Lower lobe of right lung (tissue), 2 donors: ENCODE results near the gene SMYD3. TPM values are rescaled to one million over a fixed set of nuclear protein-coding genes. Genes with fewer than 3 reads are reported as not detected.

Experiments
- ATAC-seq, 2 donors: fragments of 200-7000 bp; cut with Tn5 transposase; one replicate each; pipeline ENCODE4 v1.9.1; 2020 to 2022; ENCODE audit warnings: mild to moderate bottlenecking in 2 of 2, moderate library complexity in 2 of 2
- DNase-seq: peaks from one replicate; pipeline ENCODE4 v3.0.0-alpha.2; 2020
- H3K27ac ChIP-seq: fragments of 200-600 bp; one replicate; pipeline ENCODE4 v1.8.0; 2022
- H3K27me3 ChIP-seq: fragments of 200-600 bp; one replicate; pipeline ENCODE4 v1.8.0; 2022; ENCODE audit warnings: low read depth
- H3K36me3 ChIP-seq: fragments of 200-600 bp; one replicate; pipeline ENCODE4 v1.8.0; 2022; ENCODE audit warnings: mild to moderate bottlenecking
- H3K4me1 ChIP-seq: fragments of 200-600 bp; one replicate; pipeline ENCODE4 v1.8.0; 2022
- H3K4me3 ChIP-seq: fragments of 200-600 bp; one replicate; pipeline ENCODE4 v1.8.0; 2022; ENCODE audit warnings: mild to moderate bottlenecking
- H3K9me3 ChIP-seq: fragments of 200-600 bp; one replicate; pipeline ENCODE4 v1.8.0; 2022
- intact Hi-C: fragments of 100-400 bp; cut with DNase I; formaldehyde crosslinking; loops from one replicate; pipeline ENCODE4 v1.11.0; 2022
- total RNA-seq: library from RNA; stranded (reverse); fragmentation: NEBNext Ultra II Directional; extraction: Animal tissue kit (Norgen Biotek cat#: 25700); gene quantifications from one replicate; pipeline ENCODE4 v1.2.1, GENCODE V29; 2021
- TF ChIP-seq, protein P1 (sequence below): fragments of 200-600 bp; IDR thresholded peaks from one replicate; pipeline ENCODE4 v1.8.0; 2022; ENCODE audit warnings: antibody characterized with exemption, mild to moderate bottlenecking
- donor health status: DM: no; HTN: yes; CAD: no; lungs with severe emphysema.

SMYD3 gene
- total RNA-seq, 1 donor from 2014 or later = 20.5 TPM

DNA sequence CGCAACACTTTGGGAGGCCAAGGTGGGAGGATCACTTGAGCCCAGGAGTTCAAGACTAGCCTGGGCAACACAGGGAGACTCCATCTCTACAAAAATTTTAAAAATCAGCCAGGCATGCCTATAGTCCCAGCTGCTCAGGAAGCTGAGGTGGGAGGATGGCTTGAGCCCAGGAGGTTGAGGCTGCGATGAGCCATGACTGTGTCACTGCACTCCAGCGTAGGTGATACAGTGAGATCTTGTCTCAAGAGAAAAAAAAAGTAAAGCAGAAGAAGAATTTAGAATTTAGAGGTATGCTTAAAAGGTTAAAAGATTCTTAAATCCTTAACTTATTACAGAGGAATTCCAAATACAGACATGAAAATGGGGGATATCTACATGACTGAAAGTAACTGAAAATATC is 79.5 kb downstream of the SMYD3 start:
- Histone ChIP-seq H3K27ac (no peak overlapping the region), H3K9me3 (no peaks in the 10 kb centered on the region), H3K4me3 (no peak overlapping the region), H3K27me3 (no peaks in the 10 kb centered on the region), H3K36me3 (no peaks in the 10 kb centered on the region), H3K4me1 (no peaks in the 10 kb centered on the region)
- intact Hi-C loops = no loop called here
- TF ChIP-seq, protein P1, sequence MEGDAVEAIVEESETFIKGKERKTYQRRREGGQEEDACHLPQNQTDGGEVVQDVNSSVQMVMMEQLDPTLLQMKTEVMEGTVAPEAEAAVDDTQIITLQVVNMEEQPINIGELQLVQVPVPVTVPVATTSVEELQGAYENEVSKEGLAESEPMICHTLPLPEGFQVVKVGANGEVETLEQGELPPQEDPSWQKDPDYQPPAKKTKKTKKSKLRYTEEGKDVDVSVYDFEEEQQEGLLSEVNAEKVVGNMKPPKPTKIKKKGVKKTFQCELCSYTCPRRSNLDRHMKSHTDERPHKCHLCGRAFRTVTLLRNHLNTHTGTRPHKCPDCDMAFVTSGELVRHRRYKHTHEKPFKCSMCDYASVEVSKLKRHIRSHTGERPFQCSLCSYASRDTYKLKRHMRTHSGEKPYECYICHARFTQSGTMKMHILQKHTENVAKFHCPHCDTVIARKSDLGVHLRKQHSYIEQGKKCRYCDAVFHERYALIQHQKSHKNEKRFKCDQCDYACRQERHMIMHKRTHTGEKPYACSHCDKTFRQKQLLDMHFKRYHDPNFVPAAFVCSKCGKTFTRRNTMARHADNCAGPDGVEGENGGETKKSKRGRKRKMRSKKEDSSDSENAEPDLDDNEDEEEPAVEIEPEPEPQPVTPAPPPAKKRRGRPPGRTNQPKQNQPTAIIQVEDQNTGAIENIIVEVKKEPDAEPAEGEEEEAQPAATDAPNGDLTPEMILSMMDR = no peak
- ATAC-seq (no peak), DNase-seq (no peak)

DNA sequence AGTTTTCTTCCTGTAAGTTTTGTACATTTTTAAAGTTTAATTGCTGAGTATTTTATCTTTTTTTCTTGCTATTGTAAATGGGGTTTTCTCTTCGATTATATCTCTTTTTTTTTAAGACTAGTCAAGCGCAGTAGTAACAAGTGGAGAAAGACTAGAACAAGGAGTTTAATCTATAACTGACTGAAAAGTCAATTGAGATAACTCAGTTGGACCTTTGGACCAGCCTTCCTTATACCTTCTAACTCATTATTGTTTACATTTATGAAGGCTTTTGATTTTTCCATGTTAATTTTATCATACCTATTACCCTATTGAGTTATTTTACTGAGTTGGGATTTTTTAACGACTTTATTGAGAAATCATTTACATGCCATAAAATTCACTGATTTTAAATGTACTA is 81.2 kb downstream of the SMYD3 start:
- intact Hi-C loops = no loop called here
- TF ChIP-seq, protein P1 = no peak
- Histone ChIP-seq H3K36me3 (no peaks in the 10 kb centered on the region), H3K27ac (no peak overlapping the region), H3K4me1 (no peaks in the 10 kb centered on the region), H3K4me3 (no peak overlapping the region), H3K27me3 (no peaks in the 10 kb centered on the region), H3K9me3 (no peaks in the 10 kb centered on the region)
- DNase-seq = no peak
- ATAC-seq = no peak

DNA sequence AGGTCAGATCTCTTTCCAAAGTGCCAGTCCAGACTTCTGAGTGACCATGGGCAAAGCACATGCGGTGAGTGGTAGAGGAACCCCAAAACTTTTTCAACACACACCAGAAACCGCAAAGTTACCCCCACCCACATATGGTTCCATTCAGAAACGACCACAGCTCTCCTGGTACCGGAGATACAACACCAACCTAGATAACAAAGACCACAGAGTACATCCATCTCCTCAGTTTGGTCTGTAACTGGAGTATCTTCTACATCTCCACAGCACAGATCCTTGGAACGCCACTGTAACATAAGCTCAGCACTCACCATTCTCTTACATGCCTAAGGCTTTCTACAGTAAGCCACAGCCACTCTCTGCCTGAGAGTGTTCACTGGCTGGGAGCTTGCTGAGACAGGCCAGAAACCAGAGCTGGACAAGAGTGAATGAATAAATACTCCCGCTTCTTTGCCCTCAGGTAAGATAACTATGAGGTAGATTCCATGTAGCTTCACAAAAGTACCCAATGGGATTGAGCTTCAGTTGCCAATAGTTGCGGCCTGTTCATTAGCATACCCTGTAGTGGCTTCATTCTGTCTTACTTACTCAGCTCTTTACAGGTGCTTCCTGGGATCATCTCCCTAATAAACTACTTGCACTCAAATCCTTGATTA is 81.8 kb downstream of the SMYD3 start:
- H3K4me1 ChIP-seq = no peaks in the 10 kb centered on the region
- H3K9me3 ChIP-seq = no peaks in the 10 kb centered on the region
- H3K4me3 ChIP-seq = no peak overlapping the region
- H3K27ac ChIP-seq = no peak overlapping the region
- DNase-seq (no peak), ATAC-seq (no peak)
- no peaks in the 10 kb centered on the region for H3K36me3 ChIP-seq
- no peaks in the 10 kb centered on the region for H3K27me3 ChIP-seq
- intact Hi-C loops = no loop called here
- TF ChIP-seq, protein P1 = no peak

DNA sequence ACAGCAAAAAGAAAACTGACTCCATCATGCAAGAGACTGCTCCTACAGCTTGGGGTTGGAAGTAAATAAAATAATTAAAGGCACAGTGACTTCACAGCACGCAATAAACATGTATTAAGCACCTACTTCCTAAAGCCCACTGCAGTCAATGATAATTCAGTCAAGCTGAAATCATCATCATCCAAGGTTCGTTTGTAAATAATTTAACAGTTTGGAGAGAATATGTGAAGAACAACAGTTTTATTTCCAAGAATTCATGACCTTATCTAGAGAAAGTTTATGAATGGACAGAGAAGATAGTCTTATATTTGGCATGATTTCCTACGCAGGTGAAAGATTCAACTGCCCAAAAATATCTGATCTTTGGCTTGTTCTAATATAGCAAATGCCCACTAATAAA is 86.8 kb downstream of the SMYD3 start:
- TF ChIP-seq, protein P1 = no peak
- intact Hi-C loops = no loop called here

DNA sequence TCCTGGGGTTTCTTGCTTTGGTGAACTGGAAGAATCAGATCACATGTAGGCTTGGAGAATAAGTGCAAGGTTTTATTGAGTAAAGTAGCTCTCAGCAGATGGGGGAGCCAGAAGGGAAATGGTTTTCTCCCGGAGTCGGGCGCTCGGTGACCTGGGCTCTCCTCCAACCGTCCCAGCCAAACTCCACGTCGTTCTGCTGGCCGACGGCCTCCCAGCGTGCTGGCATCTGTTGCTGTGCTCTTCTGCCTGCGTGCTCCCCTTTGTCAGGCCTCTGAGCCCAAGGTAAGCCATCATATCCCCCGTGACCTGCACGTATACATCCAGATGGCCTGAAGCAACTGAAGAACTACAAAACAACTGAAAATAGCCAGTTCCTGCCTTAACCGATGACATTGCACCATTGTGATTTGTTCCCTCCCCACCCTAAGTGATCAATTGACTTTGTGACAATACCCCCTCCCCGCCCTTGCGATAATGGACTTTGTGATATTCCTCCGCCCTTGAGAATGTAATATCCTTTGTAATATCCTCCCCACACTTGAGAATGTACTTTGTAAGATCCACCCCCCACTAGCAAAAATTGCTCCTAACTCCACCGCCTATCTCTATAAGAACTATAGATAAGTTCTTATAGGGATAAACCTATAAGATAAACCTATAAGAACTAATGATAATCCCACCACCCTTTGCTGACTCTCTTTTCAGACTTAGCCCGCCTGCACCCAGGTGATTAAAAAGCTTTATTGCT is 88.3 kb downstream of the SMYD3 start:
- no peak for ATAC-seq
- H3K36me3 ChIP-seq = no peaks in the 10 kb centered on the region
- DNase-seq = no peak
- no peaks in the 10 kb centered on the region for H3K27me3 ChIP-seq
- no peaks in the 10 kb centered on the region for H3K9me3 ChIP-seq
- no peak overlapping the region for H3K27ac ChIP-seq
- TF ChIP-seq, protein P1 = no peak
- no peak overlapping the region for H3K4me3 ChIP-seq
- intact Hi-C loops = no loop called here
- H3K4me1 ChIP-seq = no peaks in the 10 kb centered on the region

More for the DNA sequence above, 86.8 kb downstream of the SMYD3 start:
- H3K36me3 ChIP-seq = no peaks in the 10 kb centered on the region
- DNase-seq = no peak
- no peaks in the 10 kb centered on the region for H3K4me1 ChIP-seq
- no peak overlapping the region for H3K4me3 ChIP-seq
- ATAC-seq = no peak
- H3K27me3 ChIP-seq = no peaks in the 10 kb centered on the region
- H3K9me3 ChIP-seq = no peaks in the 10 kb centered on the region
- H3K27ac ChIP-seq = no peak overlapping the region
